Measurements from ENCODE around the gene ZNF862. TPM values are rescaled to one million over a fixed set of nuclear protein-coding genes. Genes with fewer than 3 reads are reported as not detected.
A peak's percentile ranks its signal among the peaks of the same experiment; 100 is the strongest.

The ZNF862 gene
- total and polyA plus RNA-seq, 2 of the 8 experiments (the other 6 are each of a cell fraction or from before 2014, with no cell fraction given) = 1.8 to 3.9 TPM

DNA sequence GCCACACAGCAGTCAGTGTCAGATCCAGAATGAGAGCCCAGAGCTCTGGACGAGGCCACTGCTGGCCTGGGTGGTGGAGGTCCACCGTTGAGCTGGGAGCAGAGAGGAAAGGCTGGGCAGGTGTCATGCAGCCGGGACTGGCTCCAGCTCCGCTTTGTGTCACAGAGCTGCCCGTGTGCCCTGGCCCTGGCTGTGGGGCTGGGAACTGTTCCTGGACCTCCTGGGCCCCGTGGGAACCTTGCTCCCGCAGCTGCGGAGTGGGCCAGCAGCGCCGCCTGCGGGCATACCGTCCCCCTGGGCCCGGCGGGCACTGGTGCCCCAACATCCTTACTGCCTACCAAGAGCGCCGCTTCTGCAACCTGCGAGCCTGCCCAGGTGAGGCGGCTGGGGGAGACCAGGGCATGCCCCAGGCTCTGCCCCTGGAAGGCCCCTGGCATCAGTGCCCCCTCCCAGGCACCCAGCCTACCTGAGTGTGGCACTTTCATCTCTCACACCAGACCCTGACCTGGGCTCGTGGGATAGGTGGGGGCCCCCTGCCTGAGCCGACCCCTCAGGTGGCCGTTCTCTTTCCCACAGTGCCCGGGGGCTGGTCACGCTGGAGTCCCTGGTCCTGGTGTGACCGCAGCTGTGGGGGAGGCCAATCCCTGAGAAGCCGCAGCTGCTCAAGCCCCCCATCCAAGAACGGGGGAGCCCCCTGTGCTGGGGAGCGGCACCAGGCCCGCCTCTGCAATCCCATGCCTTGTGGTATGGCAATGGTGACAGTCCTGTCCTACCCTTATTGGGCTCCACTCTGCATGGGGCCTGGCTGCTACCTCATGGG is 18.8 kb upstream of the ZNF862 start:
- Histone ChIP-seq H2BK5ac (ENCODE audit: low read depth, low read length) (no peak overlapping the region), H3K23me2 (ENCODE audit: low read depth, low read length) (no peaks in the 10 kb centered on the region), H3K14ac (ENCODE audit: insufficient read length) (no peak overlapping the region), H3K4me3 (ENCODE audit: extremely low read depth in 1 of 4, insufficient read depth in 2 of 4, low read depth in 3 of 4, low read length in 4 of 4) (no peak overlapping the region), H3K18ac (ENCODE audit: extremely low read depth, low read length) (no peak overlapping the region), H3K9ac (replicated peaks in 1 of 4; ENCODE audit: extremely low read depth in 1 of 4, low read depth in 3 of 4, low read length in 3 of 4) (no peak overlapping the region), H3K4me2 (ENCODE audit: insufficient read depth in 1 of 2, low read depth in 2 of 2, low read length in 2 of 2) (no peak overlapping the region), H2AK5ac (ENCODE audit: low read depth, low read length) (no peak overlapping the region), H4K91ac (replicated peaks; ENCODE audit: insufficient read length, low read length) (no peak overlapping the region), H3K56ac (replicated peaks; ENCODE audit: insufficient read length, low read depth, low read length) (no peak overlapping the region), H2BK15ac (ENCODE audit: low read length) (no peak overlapping the region), H3K36me3 (ENCODE audit: control insufficient read depth in 2 of 4, insufficient read depth in 4 of 4, low read length in 3 of 4) (no peaks in the 10 kb centered on the region), H3K4ac (replicated peaks; ENCODE audit: insufficient read length, low read depth, low read length) (no peak overlapping the region), H2BK120ac (replicated peaks; ENCODE audit: low read depth, low read length) (no peak overlapping the region), H2AFZ (ENCODE audit: low read length) (no peak overlapping the region), H3K23ac (ENCODE audit: insufficient read length) (no peak overlapping the region), H3K27ac (ENCODE audit: low read depth, low read length) (no peak overlapping the region), H3K4me1 (replicated peaks in 1 of 4; ENCODE audit: control insufficient read depth in 3 of 4, insufficient read depth in 4 of 4, low read length in 3 of 4) (peaks cover 0 to 16% (median 8%) of the 10 kb centered on the region in 4 experiments; a peak in 6 of 7 replicates), H3K79me1 (ENCODE audit: low read depth, low read length) (no peaks in the 10 kb centered on the region; the same call in 1 of the 2 replicates), H4K5ac (ENCODE audit: insufficient read length, low read depth, low read length) (no peak overlapping the region), H2BK12ac (ENCODE audit: low read depth, low read length) (no peak overlapping the region), H3K27me3 (replicated peaks in 1 of 4; ENCODE audit: control insufficient read depth in 3 of 4, extremely low read depth in 1 of 4, insufficient read depth in 3 of 4, low read length in 3 of 4) (no peaks in the 10 kb centered on the region), H2BK20ac (ENCODE audit: low read length) (no peak overlapping the region), H4K8ac (ENCODE audit: extremely low read depth, insufficient read depth, low read length) (peak overlapping the region; percentile 25; the same call in 1 of the 2 replicates), H4K20me1 (replicated peaks in 1 of 2; ENCODE audit: control insufficient read depth in 1 of 2, insufficient read depth in 2 of 2, low read length in 2 of 2) (no peaks in the 10 kb centered on the region), H3K9me3 (ENCODE audit: insufficient read depth in 2 of 2, low read depth in 1 of 2, low read length in 1 of 2) (peaks cover 8 to 20% of the 10 kb centered on the region in 2 experiments; a peak in 3 of 4 replicates), H3K79me2 (ENCODE audit: control insufficient read depth in 1 of 2, insufficient read depth in 2 of 2, low read length in 2 of 2) (no peaks in the 10 kb centered on the region)
- FAIRE-seq = no peak
- ChIA-PET POLR2A (ENCODE audit: partially characterized antibody) (no interaction called here), CTCF (ENCODE audit: partially characterized antibody) (interaction anchor here (0.7 to 5.2 kb wide), 7 partner anchors 9 to 30 kb away, joined by 3 to 67 read pairs (median 4); no protein-coding TSS in a partner anchor)
- no peak for DNase-seq (ENCODE audit: low read depth in 1 of 2, low spot score in 2 of 2)
- 94% methylated on average over 24 of the region's 28 CpGs; no CpG with 5 or more reads in 1 of the 2 experiments for WGBS, 2 experiments (ENCODE audit: extremely low coverage in 1 of 2, insufficient coverage in 1 of 2, insufficient read length in 1 of 2, insufficient replicate concordance in 2 of 2, low coverage in 1 of 2, low lambda C conversion rate in 2 of 2, missing lambda C conversion rate in 1 of 2)
- TF ChIP-seq SP2 (IDR thresholded peaks at IDR 0.05; ENCODE audit: low read length) = no peak
- no peak for TF ChIP-seq SRF (IDR thresholded peaks at IDR 0.05; ENCODE audit: low read depth, low read length)
- no peak for TF ChIP-seq SP1 (IDR thresholded peaks at IDR 0.05; ENCODE audit: low read depth, low read length)
- no peak for TF ChIP-seq KDM4A (IDR thresholded peaks at IDR 0.05; ENCODE audit: low read depth, low read length, severe bottlenecking)
- TF ChIP-seq TAF7 (optimal IDR thresholded peaks at IDR 0.05; ENCODE audit: borderline replicate concordance, low read depth, low read length) = no peak
- TF ChIP-seq POU5F1 (IDR thresholded peaks at IDR 0.05; ENCODE audit: low read depth, low read length) = no peak
- no peak for TF ChIP-seq YY1 (IDR thresholded peaks at IDR 0.05; ENCODE audit: low read depth, low read length)
- TF ChIP-seq NANOG (IDR thresholded peaks at IDR 0.05; ENCODE audit: insufficient read depth, low read depth, low read length, poor library complexity, severe bottlenecking) = no peak
- no peak for TF ChIP-seq RAD21 (IDR thresholded peaks at IDR 0.05 in 1 of 2, conservative IDR thresholded peaks at IDR 0.05 in 1 of 2; ENCODE audit: low read depth in 2 of 2, low read length in 2 of 2)
- TF ChIP-seq CREB1 (IDR thresholded peaks at IDR 0.05) = no peak
- TF ChIP-seq BCL11A (IDR thresholded peaks at IDR 0.05; ENCODE audit: low read depth in 2 of 2, low read length in 2 of 2) = no peak
